Measurements from ENCODE around the gene DYNC2I2.

GRCh38 chr9:128617943-128618342 lies 38.7 kb downstream of the DYNC2I2 start:
- TF ChIP-seq EZH2 (IDR thresholded peaks at IDR 0.05; ENCODE audit: insufficient read depth, poor library complexity, severe bottlenecking) (no peak), EZH2phosphoT487 (IDR thresholded peaks at IDR 0.05; ENCODE audit: insufficient read depth, low read depth) (no peak)
